Panc1 (cell line): ENCODE measurements around the gene RSPO4. TPM values are rescaled to one million over a fixed set of nuclear protein-coding genes. Genes with fewer than 3 reads are reported as not detected.

ENCODE experiments used
- ATAC-seq: fragments of 200-7000 bp; cut with Tn5 transposase; 2 replicates; pipeline ENCODE4 v1.9.1; 2020; ENCODE audit warnings: mild to moderate bottlenecking, moderate library complexity
- BruUV-seq: library from RNA; stranded (reverse); fragments of 400-500 nt; replicated peaks from 2 replicates; lab custom pipeline; 2021; lab: Mats Ljungman, UMichigan
- CTCF ChIA-PET: fragments of 300-600 bp; sonication (Branson Sonifier 250); formaldehyde crosslinking; loops from one replicate; lab custom pipeline; 2022; ENCODE audit warnings: antibody characterized with exemption; lab: Charles Lee
- POLR2A ChIA-PET: fragments of 300-600 bp; sonication (Branson Sonifier 250); formaldehyde crosslinking; loops from one replicate; lab custom pipeline; 2022; ENCODE audit warnings: antibody characterized with exemption; lab: Charles Lee
- DNase-seq: peaks from one replicate; pipeline ENCODE4 v3.0.0-alpha.2; 2010; ENCODE audit warnings: low read depth, low spot score
- H3K27ac ChIP-seq: 2 replicates; pipeline ENCODE4 v1.5.1; 2011; ENCODE audit warnings: mild to moderate bottlenecking, low read length, inconsistent platforms
- H3K27me3 ChIP-seq: fragments of 200-500 bp; sonication (Bioruptor generic); 2 replicates; pipeline ENCODE4 v1.6.0; 2014; ENCODE audit warnings: low read length, inconsistent platforms; ENCODE audit not compliant: control insufficient read depth, insufficient read depth
- H3K36me3 ChIP-seq: fragments of 200-500 bp; sonication (Bioruptor generic); 2 replicates; pipeline ENCODE4 v1.5.1; 2014; ENCODE audit warnings: inconsistent platforms, mild to moderate bottlenecking, low read length, moderate library complexity; ENCODE audit not compliant: control insufficient read depth, insufficient read depth
- H3K4me1 ChIP-seq: 2 replicates; pipeline ENCODE4 v1.5.1; 2011; ENCODE audit warnings: inconsistent platforms, mild to moderate bottlenecking, low read length, moderate library complexity; ENCODE audit not compliant: control insufficient read depth, insufficient read depth
- H3K4me3 ChIP-seq, 2 experiments: 2 replicates each; pipeline ENCODE4 v1.5.1; 2011 to 2012; ENCODE audit warnings: low read depth in 2 of 2, low read length in 2 of 2, mild to moderate bottlenecking in 2 of 2, inconsistent platforms in 1 of 2, moderate library complexity in 1 of 2
- H3K9me3 ChIP-seq: fragments of 200-500 bp; sonication (Bioruptor generic); 2 replicates; pipeline ENCODE4 v1.5.1; 2014; ENCODE audit warnings: low read depth, mild to moderate bottlenecking, inconsistent platforms, low read length, moderate library complexity; ENCODE audit not compliant: control insufficient read depth, insufficient read depth
- POLR2AphosphoS5 ChIP-seq: IDR thresholded peaks from 2 replicates; pipeline ENCODE4 v1.6.1; 2012; ENCODE audit warnings: mild to moderate bottlenecking, low read depth, low read length, moderate library complexity
- REST ChIP-seq, 2 experiments: IDR thresholded peaks; 2 replicates each; pipeline ENCODE4 v1.6.1; 2011 to 2012; ENCODE audit warnings: low read depth in 2 of 2, control low read depth in 1 of 2, low read length in 1 of 2, mild to moderate bottlenecking in 1 of 2, moderate library complexity in 1 of 2; ENCODE audit not compliant: insufficient read depth in 1 of 2
- SIN3A ChIP-seq: IDR thresholded peaks from 2 replicates; pipeline ENCODE4 v1.6.1; 2012; ENCODE audit warnings: low read depth, mild to moderate bottlenecking, low read length, moderate library complexity, borderline replicate concordance; ENCODE audit not compliant: insufficient read depth
- TCF7L2 ChIP-seq: IDR thresholded peaks from 2 replicates; pipeline ENCODE4 v1.6.1; 2011; ENCODE audit warnings: mild to moderate bottlenecking, low read depth, low read length, inconsistent platforms
- in situ Hi-C: cut with HindIII; loops from 2 replicates; pipeline ENCODE4 v1.10.0; 2016; ENCODE audit warnings: low sequenced_read_pairs, low pct_unique_long_range_greater_than_20kb
- intact Hi-C: fragments of 100-400 bp; cut with micrococcal nuclease; formaldehyde crosslinking; loops from one replicate; pipeline ENCODE4 v1.10.0; 2022; ENCODE audit not compliant: unreplicated experiment
- total RNA-seq: library from RNA; stranded (reverse); gene quantifications from one replicate; pipeline ENCODE4 v1.2.1, GENCODE V29; 2021; ENCODE audit not compliant: unreplicated experiment
- TF ChIP-seq, protein P1 (sequence below): fragments of 450-650 bp; IDR thresholded peaks from 2 replicates; pipeline ENCODE4 v1.5.1; 2017; ENCODE audit warnings: mild to moderate bottlenecking

Gene RSPO4
- total RNA-seq, 1 experiment from 2014 or later: 0.54 TPM

- Histone ChIP-seq H3K27ac (no peak overlapping the region), H3K36me3 (no peaks in the 10 kb centered on the region), H3K9me3 (no peaks in the 10 kb centered on the region), H3K4me1 (no peaks in the 10 kb centered on the region), H3K4me3 (no peak overlapping the region), H3K27me3 (0 out of 2 replicates have a peak, but pooled peaks cover 2% of the 10 kb centered on the region)
- TF ChIP-seq REST (IDR thresholded peaks at IDR 0.05; ENCODE audit: insufficient read depth in 1 of 2, low read depth in 2 of 2, low read length in 1 of 2) (no peak), SIN3A (no peak)
- ATAC-seq (no peak), DNase-seq (no peak)
- POLR2A ChIA-PET: no interaction called here
- CTCF ChIA-PET: interaction anchor here (0.9 kb wide), 1 partner anchor 14 kb away, joined by 5 read pairs; no protein-coding TSS in a partner anchor
- in situ Hi-C loops: no loop called here
- BruUV-seq: no TSS peak
- intact Hi-C loops: no loop called here
Measured at GRCh38 chr20:971346-971745, 30.8 kb downstream of the RSPO4 start.

DNA sequence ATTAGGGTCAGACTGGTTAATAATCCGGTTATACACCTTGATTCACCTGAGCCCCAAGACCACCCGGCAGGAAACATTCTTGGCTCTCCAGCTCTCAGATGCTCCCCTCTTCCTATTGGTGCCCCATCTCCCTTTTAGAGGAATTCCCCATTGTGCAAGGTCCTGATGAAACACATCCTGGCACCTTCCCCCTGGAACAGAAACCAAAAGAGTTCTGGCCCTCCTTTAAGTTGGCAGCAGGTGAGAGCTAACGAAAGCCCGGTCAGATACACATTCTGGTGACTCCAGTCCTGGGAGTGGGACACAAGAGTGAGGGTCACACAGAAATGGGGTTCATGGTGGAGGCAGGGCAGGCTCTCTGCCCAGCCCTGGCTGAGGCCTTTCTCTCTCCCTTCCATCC is 32.2 kb downstream of the RSPO4 start:
- BruUV-seq: no TSS peak
- DNase-seq (no peak), ATAC-seq (no peak)
- no peak for TF ChIP-seq TCF7L2
- no peak for TF ChIP-seq POLR2AphosphoS5
- TF ChIP-seq SIN3A: no peak
- TF ChIP-seq, protein P1, sequence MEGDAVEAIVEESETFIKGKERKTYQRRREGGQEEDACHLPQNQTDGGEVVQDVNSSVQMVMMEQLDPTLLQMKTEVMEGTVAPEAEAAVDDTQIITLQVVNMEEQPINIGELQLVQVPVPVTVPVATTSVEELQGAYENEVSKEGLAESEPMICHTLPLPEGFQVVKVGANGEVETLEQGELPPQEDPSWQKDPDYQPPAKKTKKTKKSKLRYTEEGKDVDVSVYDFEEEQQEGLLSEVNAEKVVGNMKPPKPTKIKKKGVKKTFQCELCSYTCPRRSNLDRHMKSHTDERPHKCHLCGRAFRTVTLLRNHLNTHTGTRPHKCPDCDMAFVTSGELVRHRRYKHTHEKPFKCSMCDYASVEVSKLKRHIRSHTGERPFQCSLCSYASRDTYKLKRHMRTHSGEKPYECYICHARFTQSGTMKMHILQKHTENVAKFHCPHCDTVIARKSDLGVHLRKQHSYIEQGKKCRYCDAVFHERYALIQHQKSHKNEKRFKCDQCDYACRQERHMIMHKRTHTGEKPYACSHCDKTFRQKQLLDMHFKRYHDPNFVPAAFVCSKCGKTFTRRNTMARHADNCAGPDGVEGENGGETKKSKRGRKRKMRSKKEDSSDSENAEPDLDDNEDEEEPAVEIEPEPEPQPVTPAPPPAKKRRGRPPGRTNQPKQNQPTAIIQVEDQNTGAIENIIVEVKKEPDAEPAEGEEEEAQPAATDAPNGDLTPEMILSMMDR: no peak
- TF ChIP-seq REST (IDR thresholded peaks at IDR 0.05; ENCODE audit: insufficient read depth in 1 of 2, low read depth in 2 of 2, low read length in 1 of 2): no peak
- POLR2A ChIA-PET: no interaction called here
- Histone ChIP-seq H3K36me3 (no peaks in the 10 kb centered on the region), H3K27ac (no peak overlapping the region), H3K4me3 (no peak overlapping the region), H3K27me3 (0 out of 2 replicates have a peak, but pooled peaks cover 2% of the 10 kb centered on the region), H3K9me3 (no peaks in the 10 kb centered on the region), H3K4me1 (no peaks in the 10 kb centered on the region)
- in situ Hi-C loops: no loop called here
- intact Hi-C loops: no loop called here
- CTCF ChIA-PET: no interaction called here
